ENCODE results near the gene IFT43.

Gene IFT43

GRCh38 chr14:75971509-75971908 is 14.1 kb upstream of the IFT43 start:
- no peaks in the 10 kb centered on the region for H3K9me3 ChIP-seq
- H3K4me1 ChIP-seq = no peaks in the 10 kb centered on the region
- no peaks in the 10 kb centered on the region for H3K36me3 ChIP-seq (replicated peaks)
- no peak overlapping the region for H3K4me3 ChIP-seq
- H3K27me3 ChIP-seq (ENCODE audit: low read depth) = no peaks in the 10 kb centered on the region
- in situ Hi-C loops (cut with MboI; ENCODE audit: low sequenced_read_pairs) = no loop called here
- no peak for DNase-seq (ENCODE audit: low spot score in 2 of 2)

- H3K9me3 ChIP-seq = no peaks in the 10 kb centered on the region
- no peak overlapping the region for H3K4me3 ChIP-seq
- no peaks in the 10 kb centered on the region for H3K36me3 ChIP-seq (replicated peaks)
- DNase-seq (ENCODE audit: low spot score in 2 of 2) = no peak
- in situ Hi-C loops (cut with MboI; ENCODE audit: low sequenced_read_pairs) = no loop called here
- no peaks in the 10 kb centered on the region for H3K4me1 ChIP-seq
- H3K27me3 ChIP-seq (ENCODE audit: low read depth) = no peaks in the 10 kb centered on the region
Measured at GRCh38 chr14:75972801-75973421, 12.7 kb upstream of the IFT43 start.

GRCh38 chr14:75976826-75977581 is 8.6 kb upstream of the IFT43 start:
- H3K4me3 ChIP-seq = no peak overlapping the region
- no peaks in the 10 kb centered on the region for H3K9me3 ChIP-seq
- DNase-seq (ENCODE audit: low spot score in 2 of 2) = no peak
- H3K4me1 ChIP-seq = peaks cover 3% of the 10 kb centered on the region; the same call in 1 of the 2 replicates
- H3K36me3 ChIP-seq (replicated peaks) = no peaks in the 10 kb centered on the region
- no peaks in the 10 kb centered on the region for H3K27me3 ChIP-seq (ENCODE audit: low read depth)
- in situ Hi-C loops (cut with MboI; ENCODE audit: low sequenced_read_pairs) = no loop called here

GRCh38 chr14:75977582-75977943 is 8.0 kb upstream of the IFT43 start:
- no peaks in the 10 kb centered on the region for H3K9me3 ChIP-seq
- peaks cover 3% of the 10 kb centered on the region; the same call in 1 of the 2 replicates for H3K4me1 ChIP-seq
- in situ Hi-C loops (cut with MboI; ENCODE audit: low sequenced_read_pairs) = no loop called here
- DNase-seq (ENCODE audit: low spot score in 2 of 2) = no peak
- no peaks in the 10 kb centered on the region for H3K36me3 ChIP-seq (replicated peaks)
- H3K27me3 ChIP-seq (ENCODE audit: low read depth) = no peaks in the 10 kb centered on the region
- H3K4me3 ChIP-seq = no peak overlapping the region

GRCh38 chr14:75978249-75978731 is 7.3 kb upstream of the IFT43 start:
- H3K9me3 ChIP-seq = no peaks in the 10 kb centered on the region
- H3K4me1 ChIP-seq = peaks cover 3% of the 10 kb centered on the region; the same call in 1 of the 2 replicates
- H3K27me3 ChIP-seq (ENCODE audit: low read depth) = no peaks in the 10 kb centered on the region
- no peaks in the 10 kb centered on the region for H3K36me3 ChIP-seq (replicated peaks)
- no peak for DNase-seq (ENCODE audit: low spot score in 2 of 2)
- no peak overlapping the region for H3K4me3 ChIP-seq
- in situ Hi-C loops (cut with MboI; ENCODE audit: low sequenced_read_pairs) = no loop called here

- no peaks in the 10 kb centered on the region for H3K27me3 ChIP-seq (ENCODE audit: low read depth)
- H3K4me3 ChIP-seq = no peak overlapping the region
- peaks cover 3% of the 10 kb centered on the region; the same call in 1 of the 2 replicates for H3K4me1 ChIP-seq
- peak; percentile 5 to 70 for DNase-seq (ENCODE audit: low spot score in 2 of 2)
- no peaks in the 10 kb centered on the region for H3K9me3 ChIP-seq
- H3K36me3 ChIP-seq (replicated peaks) = no peaks in the 10 kb centered on the region
- in situ Hi-C loops (cut with MboI; ENCODE audit: low sequenced_read_pairs) = no loop called here
Measured at GRCh38 chr14:75979071-75979571, 6.4 kb upstream of the IFT43 start.

GRCh38 chr14:75979648-75980565 is 5.7 kb upstream of the IFT43 start:
- no peak for DNase-seq (ENCODE audit: low spot score in 2 of 2)
- Histone ChIP-seq H3K4me3 (no peak overlapping the region), H3K27me3 (ENCODE audit: low read depth) (no peaks in the 10 kb centered on the region), H3K36me3 (replicated peaks) (no peaks in the 10 kb centered on the region), H3K4me1 (peaks cover 3% of the 10 kb centered on the region; the same call in 1 of the 2 replicates), H3K9me3 (no peaks in the 10 kb centered on the region)
- in situ Hi-C loops (cut with MboI; ENCODE audit: low sequenced_read_pairs) = loop anchor here (5.0 kb wide), 1 partner anchor 268 kb away; no protein-coding TSS in a partner anchor

GRCh38 chr14:75980856-75981255 is 4.7 kb upstream of the IFT43 start:
- H3K9me3 ChIP-seq = no peaks in the 10 kb centered on the region
- peaks cover 8% of the 10 kb centered on the region for H3K4me1 ChIP-seq
- H3K4me3 ChIP-seq = no peak overlapping the region
- in situ Hi-C loops (cut with MboI; ENCODE audit: low sequenced_read_pairs) = loop anchor here (5.0 kb wide), 1 partner anchor 269 kb away; no protein-coding TSS in a partner anchor
- no peak for DNase-seq (ENCODE audit: low spot score in 2 of 2)
- no peaks in the 10 kb centered on the region for H3K27me3 ChIP-seq (ENCODE audit: low read depth)
- H3K36me3 ChIP-seq (replicated peaks) = no peaks in the 10 kb centered on the region

- Histone ChIP-seq H3K27me3 (ENCODE audit: low read depth) (no peaks in the 10 kb centered on the region), H3K9me3 (no peaks in the 10 kb centered on the region), H3K4me1 (peaks cover 8% of the 10 kb centered on the region), H3K36me3 (replicated peaks) (no peaks in the 10 kb centered on the region), H3K4me3 (peak within 1 kb of the TSS; percentile 50)
- peak; percentile 75 to 83 for DNase-seq (ENCODE audit: low spot score in 2 of 2)
- in situ Hi-C loops (cut with MboI; ENCODE audit: low sequenced_read_pairs) = loop anchor here (5.0 kb wide), 1 partner anchor 269 kb away; no protein-coding TSS in a partner anchor
Measured at GRCh38 chr14:75981426-75982265, 3.9 kb upstream of the IFT43 start, which contains the start of gene TGFB3. TGFB3 (minus strand) TSS chr14:75981995; CDS start chr14:75980893, 1,102 bp downstream.

GRCh38 chr14:75982266-75983018 is 3.1 kb upstream of the IFT43 start:
- Histone ChIP-seq H3K4me1 (peaks cover 8% of the 10 kb centered on the region), H3K9me3 (no peaks in the 10 kb centered on the region), H3K27me3 (ENCODE audit: low read depth) (no peaks in the 10 kb centered on the region), H3K36me3 (replicated peaks) (no peaks in the 10 kb centered on the region), H3K4me3 (peak overlapping the region; percentile 50)
- DNase-seq (ENCODE audit: low spot score in 2 of 2) = peak; percentile 62 to 87
- in situ Hi-C loops (cut with MboI; ENCODE audit: low sequenced_read_pairs) = loop anchor here (5.0 kb wide), 1 partner anchor 270 kb away; no protein-coding TSS in a partner anchor

GRCh38 chr14:75983019-75983358 is 2.6 kb upstream of the IFT43 start:
- in situ Hi-C loops (cut with MboI; ENCODE audit: low sequenced_read_pairs) = loop anchor here (5.0 kb wide), 1 partner anchor 271 kb away; no protein-coding TSS in a partner anchor

GRCh38 chr14:75984674-75985073 is 889 bp upstream of the IFT43 start:
- Histone ChIP-seq H3K27me3 (ENCODE audit: low read depth) (no peaks in the 10 kb centered on the region), H3K36me3 (replicated peaks) (no peaks in the 10 kb centered on the region), H3K9me3 (no peaks in the 10 kb centered on the region), H3K4me3 (no peak overlapping the region), H3K4me1 (peaks cover 8% of the 10 kb centered on the region)
- in situ Hi-C loops (cut with MboI; ENCODE audit: low sequenced_read_pairs) = loop anchor here (5.0 kb wide), 1 partner anchor 272 kb away; no protein-coding TSS in a partner anchor
- no peak for DNase-seq (ENCODE audit: low spot score in 2 of 2)

More at GRCh38 chr14:75983019-75983358, 2.6 kb upstream of the IFT43 start:
- H3K4me1 ChIP-seq = peaks cover 8% of the 10 kb centered on the region
- no peaks in the 10 kb centered on the region for H3K27me3 ChIP-seq (ENCODE audit: low read depth)
- peak overlapping the region; percentile 50 for H3K4me3 ChIP-seq
- no peaks in the 10 kb centered on the region for H3K9me3 ChIP-seq
- no peaks in the 10 kb centered on the region for H3K36me3 ChIP-seq (replicated peaks)
- no peak for DNase-seq (ENCODE audit: low spot score in 2 of 2)

All from HAP-1 (cell line).